PC-3 (cell line): ENCODE measurements around the gene ACVR1B. TPM values are rescaled to one million over a fixed set of nuclear protein-coding genes. Genes with fewer than 3 reads are reported as not detected.

Experiments used
- ATAC-seq: fragments of 200-7000 bp; cut with Tn5 transposase; 2 replicates; pipeline ENCODE4 v1.9.1; 2020; ENCODE audit warnings: mild to moderate bottlenecking, moderate library complexity
- BruUV-seq: library from RNA; stranded (reverse); fragments of 400-500 nt; replicated peaks from 2 replicates; lab custom pipeline; 2021; lab: Mats Ljungman, UMichigan
- CTCF ChIA-PET: fragments of 300-600 bp; sonication (Branson Sonifier 250); formaldehyde crosslinking; loops from one replicate; lab custom pipeline; 2022; ENCODE audit warnings: antibody characterized with exemption; lab: Charles Lee
- POLR2A ChIA-PET: fragments of 300-600 bp; sonication (Branson Sonifier 250); formaldehyde crosslinking; loops from one replicate; lab custom pipeline; 2022; ENCODE audit warnings: antibody characterized with exemption; ENCODE audit not compliant: unreplicated experiment; lab: Charles Lee
- DNase-seq: peaks from one replicate; pipeline ENCODE4 v3.0.0-alpha.2; 2015
- H2AFZ ChIP-seq: fragments of 300-600 bp; sonication (generic); 2 replicates; pipeline ENCODE4 v1.6.0; 2016; ENCODE audit warnings: antibody characterized with exemption, low read length
- H3F3A ChIP-seq: fragments of 300-600 bp; sonication (generic); one replicate; pipeline ENCODE4 v1.6.0; 2017; ENCODE audit warnings: antibody characterized with exemption, low read length, control low read depth, mild to moderate bottlenecking; ENCODE audit not compliant: unreplicated experiment
- H3K27ac ChIP-seq: fragments of 300-600 bp; sonication (generic); 2 replicates; pipeline ENCODE4 v1.5.1; 2016; ENCODE audit warnings: mild to moderate bottlenecking, low read length
- H3K27me3 ChIP-seq: fragments of 300-600 bp; sonication (generic); 2 replicates; pipeline ENCODE4 v1.6.1; 2016; ENCODE audit warnings: low read length, mixed read lengths
- H3K36me3 ChIP-seq: fragments of 300-600 bp; sonication (generic); 2 replicates; pipeline ENCODE4 v1.6.1; 2016; ENCODE audit warnings: low read depth, mixed run types, low read length, mixed read lengths
- H3K4me1 ChIP-seq: fragments of 300-600 bp; sonication (generic); 2 replicates; pipeline ENCODE4 v1.5.1; 2016; ENCODE audit warnings: low read length; ENCODE audit not compliant: insufficient read depth
- H3K4me2 ChIP-seq: fragments of 300-600 bp; sonication (generic); 2 replicates; pipeline ENCODE4 v1.6.0; 2016; ENCODE audit warnings: low read length
- H3K4me3 ChIP-seq: fragments of 300-600 bp; sonication (generic); 2 replicates; pipeline ENCODE4 v1.5.1; 2016; ENCODE audit warnings: mild to moderate bottlenecking, low read length, mixed read lengths
- H3K79me2 ChIP-seq: fragments of 300-600 bp; sonication (generic); 2 replicates; pipeline ENCODE4 v1.6.1; 2017; ENCODE audit warnings: low read length, mixed read lengths
- H3K9ac ChIP-seq: fragments of 300-600 bp; sonication (generic); 2 replicates; pipeline ENCODE4 v1.6.0; 2016; ENCODE audit warnings: mild to moderate bottlenecking, low read length
- H3K9me2 ChIP-seq: fragments of 300-600 bp; sonication (generic); replicated peaks from 2 replicates; pipeline ENCODE4 v1.6.1; 2016; ENCODE audit warnings: mixed run types, low read length, mixed read lengths
- H3K9me3 ChIP-seq: fragments of 300-600 bp; sonication (generic); 2 replicates; pipeline ENCODE4 v1.6.1; 2016; ENCODE audit warnings: low read length, mixed read lengths
- H4K20me1 ChIP-seq: fragments of 300-600 bp; sonication (generic); 2 replicates; pipeline ENCODE4 v1.6.1; 2016; ENCODE audit warnings: low read length, mixed read lengths
- EZH2 ChIP-seq: fragments of 300-600 bp; sonication (generic); IDR thresholded peaks from one replicate; pipeline ENCODE4 v1.6.1; 2017; ENCODE audit warnings: antibody characterized with exemption, mild to moderate bottlenecking, low read length; ENCODE audit not compliant: unreplicated experiment
- EZH2phosphoT487 ChIP-seq: fragments of 300-600 bp; sonication (generic); IDR thresholded peaks from 2 replicates; pipeline ENCODE4 v1.6.1; 2018; ENCODE audit warnings: mild to moderate bottlenecking, antibody characterized with exemption, low read length, borderline replicate concordance
- intact Hi-C: fragments of 100-400 bp; cut with micrococcal nuclease; formaldehyde crosslinking; loops from 2 replicates; pipeline ENCODE4 v1.9.0; 2023
- total RNA-seq: library from RNA; depleted of rRNA; stranded (reverse); fragments of >200 nt; gene quantifications from 2 replicates; pipeline ENCODE4 v1.2.3, GENCODE V29; 2014
- TF ChIP-seq, protein P1 (sequence below): fragments of 300-600 bp; sonication (generic); conservative IDR thresholded peaks from 2 replicates; pipeline ENCODE4 v1.5.1; 2017; ENCODE audit warnings: antibody characterized with exemption, low read depth, mild to moderate bottlenecking, low read length

ACVR1B gene
- total RNA-seq, 1 experiment from 2014 or later, result 9.8 TPM

DNA sequence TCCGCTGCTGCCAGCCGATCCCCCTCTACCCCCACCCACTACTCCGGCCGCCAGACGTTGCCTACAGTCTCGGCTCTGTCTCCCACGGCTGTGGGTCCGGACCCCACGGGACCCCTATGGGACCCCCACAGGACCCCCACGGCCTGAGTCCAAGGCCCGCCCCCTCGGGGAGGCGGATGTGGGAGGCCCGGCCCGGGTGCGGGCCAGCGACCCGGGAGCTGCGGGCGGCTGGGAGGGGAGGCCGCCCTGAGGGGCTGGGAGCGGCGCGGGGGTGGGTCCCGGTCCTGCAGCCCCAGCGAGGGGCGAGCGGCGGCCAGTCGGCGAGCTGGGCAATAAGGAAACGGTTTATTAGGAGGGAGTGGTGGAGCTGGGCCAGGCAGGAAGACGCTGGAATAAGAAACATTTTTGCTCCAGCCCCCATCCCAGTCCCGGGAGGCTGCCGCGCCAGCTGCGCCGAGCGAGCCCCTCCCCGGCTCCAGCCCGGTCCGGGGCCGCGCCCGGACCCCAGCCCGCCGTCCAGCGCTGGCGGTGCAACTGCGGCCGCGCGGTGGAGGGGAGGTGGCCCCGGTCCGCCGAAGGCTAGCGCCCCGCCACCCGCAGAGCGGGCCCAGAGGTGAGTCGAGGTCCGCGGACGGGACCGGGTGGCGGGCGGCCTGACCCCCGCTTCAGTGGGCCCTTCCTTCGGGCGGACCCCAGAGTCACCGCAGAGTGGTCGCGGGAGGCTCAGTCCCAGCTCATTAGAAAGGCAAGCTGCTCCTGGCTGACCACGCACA lies 44.2 kb upstream of the ACVR1B start, which contains the start of gene ACVRL1:
TSS of gene ACVRL1 (plus strand) at position 422 of the 773 bp plus-strand sequence. CDS start 4,971 bp downstream, outside the sequence.
- DNase-seq (no peak), ATAC-seq (no peak)
- H3K4me1 ChIP-seq, result no peaks in the 10 kb centered on the region
- no peak within 1 kb of the TSS for H2AFZ ChIP-seq
- H3K79me2 ChIP-seq, result no peaks in the 10 kb centered on the region
- ChIA-PET CTCF (no interaction called here), POLR2A (interaction anchor here (0.6 kb wide), 1 partner anchor 43 kb away, joined by 3 read pairs; no protein-coding TSS in a partner anchor)
- H3K36me3 ChIP-seq, result no peaks in the 10 kb centered on the region
- H3K4me3 ChIP-seq, result no peak within 1 kb of the TSS
- no peak within 1 kb of the TSS for H3K27ac ChIP-seq
- no peaks in the 10 kb centered on the region for H4K20me1 ChIP-seq
- intact Hi-C loops, result no loop called here
- no peaks in the 10 kb centered on the region for H3K9me2 ChIP-seq
- no TSS peak for BruUV-seq
- H3K27me3 ChIP-seq, result no peaks in the 10 kb centered on the region
- H3K9me3 ChIP-seq, result no peaks in the 10 kb centered on the region
- no peaks in the 10 kb centered on the region for H3F3A ChIP-seq
- no peak within 1 kb of the TSS for H3K4me2 ChIP-seq
- no peak within 1 kb of the TSS for H3K9ac ChIP-seq
- TF ChIP-seq EZH2 (no peak), EZH2phosphoT487 (no peak)
- TF ChIP-seq, protein P1, sequence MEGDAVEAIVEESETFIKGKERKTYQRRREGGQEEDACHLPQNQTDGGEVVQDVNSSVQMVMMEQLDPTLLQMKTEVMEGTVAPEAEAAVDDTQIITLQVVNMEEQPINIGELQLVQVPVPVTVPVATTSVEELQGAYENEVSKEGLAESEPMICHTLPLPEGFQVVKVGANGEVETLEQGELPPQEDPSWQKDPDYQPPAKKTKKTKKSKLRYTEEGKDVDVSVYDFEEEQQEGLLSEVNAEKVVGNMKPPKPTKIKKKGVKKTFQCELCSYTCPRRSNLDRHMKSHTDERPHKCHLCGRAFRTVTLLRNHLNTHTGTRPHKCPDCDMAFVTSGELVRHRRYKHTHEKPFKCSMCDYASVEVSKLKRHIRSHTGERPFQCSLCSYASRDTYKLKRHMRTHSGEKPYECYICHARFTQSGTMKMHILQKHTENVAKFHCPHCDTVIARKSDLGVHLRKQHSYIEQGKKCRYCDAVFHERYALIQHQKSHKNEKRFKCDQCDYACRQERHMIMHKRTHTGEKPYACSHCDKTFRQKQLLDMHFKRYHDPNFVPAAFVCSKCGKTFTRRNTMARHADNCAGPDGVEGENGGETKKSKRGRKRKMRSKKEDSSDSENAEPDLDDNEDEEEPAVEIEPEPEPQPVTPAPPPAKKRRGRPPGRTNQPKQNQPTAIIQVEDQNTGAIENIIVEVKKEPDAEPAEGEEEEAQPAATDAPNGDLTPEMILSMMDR, result no peak

DNA sequence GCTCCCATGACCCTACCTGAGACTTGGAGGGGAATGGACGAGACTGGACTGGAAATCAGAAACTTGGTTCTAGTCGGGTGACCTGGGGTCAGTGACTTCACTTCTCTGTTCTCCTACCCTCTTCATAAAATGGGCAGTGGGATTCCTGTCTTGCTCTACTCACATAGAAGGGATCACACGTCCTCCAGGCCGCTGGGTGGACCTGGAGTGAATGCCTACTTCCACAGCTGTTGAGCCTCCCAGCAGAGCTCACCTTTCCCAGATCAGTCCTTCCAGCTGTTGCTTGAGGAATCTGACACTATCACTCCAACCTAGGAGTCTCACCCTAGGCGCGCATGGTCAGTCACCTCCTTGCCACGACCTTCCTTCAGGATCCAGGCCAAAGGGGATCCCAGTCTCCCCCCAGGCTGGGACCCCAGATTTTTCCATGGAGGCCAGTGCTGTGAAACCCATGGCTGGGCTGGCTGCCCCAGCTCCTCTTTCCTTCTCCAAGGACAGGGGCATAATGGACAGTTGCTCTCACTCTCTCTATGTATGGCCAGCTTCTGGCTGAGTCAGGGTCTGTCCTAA lies 43.6 kb upstream of the ACVR1B start:
- Histone ChIP-seq H3K36me3 (no peaks in the 10 kb centered on the region), H2AFZ (no peak overlapping the region), H3K9ac (no peak overlapping the region), H3K4me2 (no peak overlapping the region), H3K9me2 (no peaks in the 10 kb centered on the region), H3K27ac (no peak overlapping the region), H3K79me2 (no peaks in the 10 kb centered on the region), H3K27me3 (no peaks in the 10 kb centered on the region), H3K4me3 (no peak overlapping the region), H4K20me1 (no peaks in the 10 kb centered on the region), H3K4me1 (no peaks in the 10 kb centered on the region), H3F3A (no peaks in the 10 kb centered on the region), H3K9me3 (no peaks in the 10 kb centered on the region)
- DNase-seq (no peak), ATAC-seq (no peak)
- CTCF ChIA-PET, result no interaction called here
- intact Hi-C loops, result no loop called here
- TF ChIP-seq EZH2 (no peak), EZH2phosphoT487 (no peak)
- TF ChIP-seq, protein P1, result no peak
- no TSS peak for BruUV-seq
- POLR2A ChIA-PET, result interaction anchor here (0.6 kb wide), 1 partner anchor 43 kb away, joined by 3 read pairs; no protein-coding TSS in a partner anchor
